Gastroesophageal sphincter (tissue), 3 donors: ENCODE results near the gene AGAP9.
"Not testable (repeated sequence)": the region's sequence is repeated elsewhere in the genome, so short reads cannot be mapped to it uniquely, and the experiment has no call there.

Experiments
- POLR2A ChIP-seq, 2 donors: fragments of 450-650 bp; IDR thresholded peaks; one replicate each; pipeline ENCODE4 v1.6.1; 2017; ENCODE audit warnings: antibody characterized with exemption in 2 of 2, mild to moderate bottlenecking in 2 of 2, moderate library complexity in 1 of 2
- POLR2AphosphoS5 ChIP-seq: sonication (generic); formaldehyde crosslinking; IDR thresholded peaks from one replicate; pipeline ENCODE4 v1.6.1; 2017; ENCODE audit warnings: antibody characterized with exemption
- TF ChIP-seq, protein P1 (sequence below), 4 experiments: fragments of 200-600 bp in 2 of 4; fragments of 450-650 bp in 2 of 4; sonication (generic) in 1 of 4; IDR thresholded peaks; one replicate each; pipeline ENCODE4 v1.5.1; 2017 to 2019; ENCODE audit warnings: antibody characterized with exemption in 4 of 4, mild to moderate bottlenecking in 2 of 4, moderate library complexity in 2 of 4

DNA sequence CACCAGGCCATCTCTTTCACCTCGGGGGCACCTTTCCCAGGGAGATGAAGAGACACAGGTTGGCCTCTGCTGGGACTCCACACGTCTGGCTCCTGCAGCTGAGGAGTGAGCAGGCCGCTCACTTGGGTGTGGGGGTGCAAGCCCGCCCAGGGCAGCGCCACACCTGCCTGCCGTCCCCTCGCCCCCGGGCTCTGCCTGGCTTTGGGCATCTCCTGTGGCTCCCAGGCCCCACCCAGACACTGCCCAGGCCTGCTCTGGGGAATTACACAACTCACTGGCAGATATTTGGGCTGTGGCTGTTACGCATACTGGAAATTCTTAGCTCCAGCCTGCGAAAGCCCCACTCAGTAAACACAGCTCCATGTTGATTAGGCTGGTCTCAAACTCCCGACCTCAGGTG lies 39.5 kb downstream of the AGAP9 start, which contains the start of gene ANXA8:
- TF ChIP-seq, protein P1, sequence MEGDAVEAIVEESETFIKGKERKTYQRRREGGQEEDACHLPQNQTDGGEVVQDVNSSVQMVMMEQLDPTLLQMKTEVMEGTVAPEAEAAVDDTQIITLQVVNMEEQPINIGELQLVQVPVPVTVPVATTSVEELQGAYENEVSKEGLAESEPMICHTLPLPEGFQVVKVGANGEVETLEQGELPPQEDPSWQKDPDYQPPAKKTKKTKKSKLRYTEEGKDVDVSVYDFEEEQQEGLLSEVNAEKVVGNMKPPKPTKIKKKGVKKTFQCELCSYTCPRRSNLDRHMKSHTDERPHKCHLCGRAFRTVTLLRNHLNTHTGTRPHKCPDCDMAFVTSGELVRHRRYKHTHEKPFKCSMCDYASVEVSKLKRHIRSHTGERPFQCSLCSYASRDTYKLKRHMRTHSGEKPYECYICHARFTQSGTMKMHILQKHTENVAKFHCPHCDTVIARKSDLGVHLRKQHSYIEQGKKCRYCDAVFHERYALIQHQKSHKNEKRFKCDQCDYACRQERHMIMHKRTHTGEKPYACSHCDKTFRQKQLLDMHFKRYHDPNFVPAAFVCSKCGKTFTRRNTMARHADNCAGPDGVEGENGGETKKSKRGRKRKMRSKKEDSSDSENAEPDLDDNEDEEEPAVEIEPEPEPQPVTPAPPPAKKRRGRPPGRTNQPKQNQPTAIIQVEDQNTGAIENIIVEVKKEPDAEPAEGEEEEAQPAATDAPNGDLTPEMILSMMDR (IDR thresholded peaks at IDR 0.05): not testable (repeated sequence)
- TF ChIP-seq POLR2A (IDR thresholded peaks at IDR 0.05); POLR2AphosphoS5: not testable (repeated sequence)
